Endothelial cell (in vitro differentiated cells): ENCODE measurements around the gene HLA-DMB. TPM values are rescaled to one million over a fixed set of nuclear protein-coding genes. Genes with fewer than 3 reads are reported as not detected.

Experiments
- DNase-seq: peaks from one replicate; pipeline ENCODE4 v3.0.0; 2021; ENCODE audit warnings: low spot score
- H3K27ac Mint-ChIP-seq: one replicate; pipeline ENCODE4 v1.8.0; 2021; ENCODE audit warnings: mixed read lengths, inconsistent platforms; ENCODE audit not compliant: unreplicated experiment
- H3K27me3 Mint-ChIP-seq: one replicate; pipeline ENCODE4 v1.8.0; 2021; ENCODE audit warnings: mild to moderate bottlenecking, moderate library complexity, mixed read lengths, inconsistent platforms; ENCODE audit not compliant: unreplicated experiment
- H3K36me3 Mint-ChIP-seq: one replicate; pipeline ENCODE4 v1.8.0; 2021; ENCODE audit warnings: mild to moderate bottlenecking, low read depth, mixed read lengths, inconsistent platforms; ENCODE audit not compliant: unreplicated experiment
- H3K4me1 Mint-ChIP-seq: one replicate; pipeline ENCODE4 v1.8.0; 2021; ENCODE audit warnings: mild to moderate bottlenecking, mixed read lengths, inconsistent platforms; ENCODE audit not compliant: unreplicated experiment
- H3K4me3 Mint-ChIP-seq: one replicate; pipeline ENCODE4 v1.8.0; 2021; ENCODE audit warnings: mild to moderate bottlenecking, mixed read lengths, inconsistent platforms; ENCODE audit not compliant: unreplicated experiment
- H3K9me3 Mint-ChIP-seq: one replicate; pipeline ENCODE4 v1.8.0; 2021; ENCODE audit warnings: mixed read lengths, inconsistent platforms; ENCODE audit not compliant: unreplicated experiment
- total RNA-seq: library from RNA; stranded (reverse); fragmentation: NEBNext Ultra II Directional; extraction: Animal tissue kit (Norgen Biotek cat#: 25700); gene quantifications from one replicate; pipeline ENCODE4 v1.2.1, GENCODE V29; 2021; ENCODE audit not compliant: unreplicated experiment
- TF ChIP-seq, protein P1 (sequence below): fragments of 200-600 bp; sonication (generic); IDR thresholded peaks from one replicate; pipeline ENCODE4 v1.5.0; 2021; ENCODE audit warnings: antibody characterized with exemption; ENCODE audit not compliant: unreplicated experiment

The HLA-DMB gene
- total RNA-seq, 1 donor from 2014 or later, result 1.3 TPM

DNA sequence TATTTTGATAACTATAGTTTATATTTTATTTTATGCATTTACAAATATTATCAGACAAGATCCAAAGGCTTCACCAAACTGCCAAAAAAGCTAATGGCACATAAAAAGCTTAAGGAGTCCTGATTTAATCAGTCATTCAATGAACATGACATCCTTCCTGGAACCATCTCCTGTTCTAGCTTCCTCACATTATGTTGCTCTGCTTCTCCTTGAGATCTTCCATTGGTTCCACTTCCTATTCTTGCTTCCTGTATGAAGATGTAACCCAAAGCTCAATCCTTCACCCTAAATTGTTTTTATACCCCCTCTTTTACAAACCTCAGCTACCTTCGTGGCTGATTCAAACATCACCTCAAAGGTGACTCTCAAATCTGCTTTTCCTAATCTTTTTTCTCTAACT, 23.0 kb upstream of the HLA-DMB start:
- DNase-seq, result no peak
- Mint-ChIP-seq H3K27ac (peak overlapping the region; percentile 78), H3K9me3 (no peaks in the 10 kb centered on the region), H3K4me3 (peak overlapping the region; percentile 52), H3K4me1 (peaks cover 55% of the 10 kb centered on the region), H3K36me3 (peaks cover 5% of the 10 kb centered on the region), H3K27me3 (peaks cover 5% of the 10 kb centered on the region)
- TF ChIP-seq, protein P1, sequence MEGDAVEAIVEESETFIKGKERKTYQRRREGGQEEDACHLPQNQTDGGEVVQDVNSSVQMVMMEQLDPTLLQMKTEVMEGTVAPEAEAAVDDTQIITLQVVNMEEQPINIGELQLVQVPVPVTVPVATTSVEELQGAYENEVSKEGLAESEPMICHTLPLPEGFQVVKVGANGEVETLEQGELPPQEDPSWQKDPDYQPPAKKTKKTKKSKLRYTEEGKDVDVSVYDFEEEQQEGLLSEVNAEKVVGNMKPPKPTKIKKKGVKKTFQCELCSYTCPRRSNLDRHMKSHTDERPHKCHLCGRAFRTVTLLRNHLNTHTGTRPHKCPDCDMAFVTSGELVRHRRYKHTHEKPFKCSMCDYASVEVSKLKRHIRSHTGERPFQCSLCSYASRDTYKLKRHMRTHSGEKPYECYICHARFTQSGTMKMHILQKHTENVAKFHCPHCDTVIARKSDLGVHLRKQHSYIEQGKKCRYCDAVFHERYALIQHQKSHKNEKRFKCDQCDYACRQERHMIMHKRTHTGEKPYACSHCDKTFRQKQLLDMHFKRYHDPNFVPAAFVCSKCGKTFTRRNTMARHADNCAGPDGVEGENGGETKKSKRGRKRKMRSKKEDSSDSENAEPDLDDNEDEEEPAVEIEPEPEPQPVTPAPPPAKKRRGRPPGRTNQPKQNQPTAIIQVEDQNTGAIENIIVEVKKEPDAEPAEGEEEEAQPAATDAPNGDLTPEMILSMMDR, result no peak

DNA sequence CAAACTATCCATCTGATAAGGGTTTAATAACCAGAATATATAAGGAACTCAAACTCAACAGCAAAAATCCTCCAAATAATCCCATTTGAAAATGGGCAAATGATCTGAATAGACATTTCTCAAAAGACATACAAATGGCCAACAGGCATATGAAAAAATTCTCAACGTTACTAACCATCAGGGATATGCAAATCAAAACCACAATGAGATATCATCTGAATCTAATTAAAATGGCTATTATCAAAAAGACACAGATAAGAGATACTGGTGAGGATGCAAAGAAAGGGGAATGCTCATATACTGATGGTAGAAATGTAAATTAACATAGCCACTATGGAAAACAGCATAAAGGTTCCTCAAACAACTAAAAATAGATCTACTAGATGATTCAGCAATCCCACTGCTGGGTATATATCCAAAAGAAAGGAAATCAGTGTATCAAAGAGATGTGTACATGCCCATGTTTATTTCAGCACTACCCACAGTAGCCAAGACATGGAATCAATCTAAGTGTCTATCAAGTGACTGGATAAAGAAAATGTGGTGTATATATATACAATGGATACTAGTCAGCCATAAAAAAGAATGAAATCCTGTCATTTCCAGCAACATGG, 21.5 kb upstream of the HLA-DMB start:
- Mint-ChIP-seq H3K4me1 (peaks cover 49% of the 10 kb centered on the region), H3K36me3 (no peaks in the 10 kb centered on the region), H3K27ac (no peak overlapping the region), H3K4me3 (peak overlapping the region; percentile 11), H3K27me3 (peaks cover 5% of the 10 kb centered on the region), H3K9me3 (no peaks in the 10 kb centered on the region)
- TF ChIP-seq, protein P1, result no peak
- DNase-seq, result no peak

DNA sequence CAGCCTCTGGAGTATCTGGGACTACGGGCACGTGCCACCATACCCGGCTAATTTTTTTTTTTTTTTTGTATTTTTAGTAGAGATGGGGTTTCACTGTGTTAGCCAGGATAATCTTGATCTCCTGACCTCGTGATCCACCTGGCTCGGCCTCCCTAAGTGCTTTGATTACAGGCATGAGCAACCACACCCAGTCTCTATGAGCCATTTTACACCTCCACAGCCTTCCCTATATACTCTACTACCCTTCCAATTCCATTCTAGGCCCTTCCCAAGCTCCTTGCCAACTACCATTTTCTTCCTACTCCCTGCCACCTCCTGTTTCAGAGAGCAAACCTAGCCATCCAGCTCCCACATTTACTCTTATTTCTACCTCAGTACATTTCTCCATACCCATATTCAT, 19.7 kb upstream of the HLA-DMB start:
- peaks cover 34% of the 10 kb centered on the region for H3K4me1 Mint-ChIP-seq
- no peak overlapping the region for H3K4me3 Mint-ChIP-seq
- TF ChIP-seq, protein P1, result no peak
- H3K27me3 Mint-ChIP-seq, result peaks cover 3% of the 10 kb centered on the region
- H3K9me3 Mint-ChIP-seq, result no peaks in the 10 kb centered on the region
- no peaks in the 10 kb centered on the region for H3K36me3 Mint-ChIP-seq
- no peak overlapping the region for H3K27ac Mint-ChIP-seq
- DNase-seq, result no peak

DNA sequence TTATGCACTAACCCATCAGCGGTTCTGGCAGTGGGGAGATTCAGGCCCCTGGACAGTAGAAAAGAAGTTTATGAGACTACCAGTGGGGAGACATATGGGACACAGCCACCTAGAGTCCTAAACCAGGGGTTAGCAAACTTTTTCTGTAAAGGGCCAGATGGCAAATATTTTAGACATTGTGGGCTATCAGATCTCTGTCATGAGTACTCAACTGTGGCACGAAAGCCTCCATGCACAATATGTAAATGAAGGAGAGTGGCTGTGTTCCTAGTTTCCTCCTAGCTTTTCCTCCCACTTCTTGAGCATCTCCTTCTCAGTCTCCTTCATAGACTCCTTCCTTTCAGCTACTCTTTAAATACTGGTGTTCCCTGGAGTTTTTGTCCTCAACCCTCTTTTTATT, 15.3 kb upstream of the HLA-DMB start:
- DNase-seq, result no peak
- Mint-ChIP-seq H3K9me3 (no peaks in the 10 kb centered on the region), H3K27me3 (peaks cover 3% of the 10 kb centered on the region), H3K27ac (no peak overlapping the region), H3K4me3 (no peak overlapping the region), H3K4me1 (peaks cover 13% of the 10 kb centered on the region), H3K36me3 (no peaks in the 10 kb centered on the region)
- TF ChIP-seq, protein P1, result no peak

DNA sequence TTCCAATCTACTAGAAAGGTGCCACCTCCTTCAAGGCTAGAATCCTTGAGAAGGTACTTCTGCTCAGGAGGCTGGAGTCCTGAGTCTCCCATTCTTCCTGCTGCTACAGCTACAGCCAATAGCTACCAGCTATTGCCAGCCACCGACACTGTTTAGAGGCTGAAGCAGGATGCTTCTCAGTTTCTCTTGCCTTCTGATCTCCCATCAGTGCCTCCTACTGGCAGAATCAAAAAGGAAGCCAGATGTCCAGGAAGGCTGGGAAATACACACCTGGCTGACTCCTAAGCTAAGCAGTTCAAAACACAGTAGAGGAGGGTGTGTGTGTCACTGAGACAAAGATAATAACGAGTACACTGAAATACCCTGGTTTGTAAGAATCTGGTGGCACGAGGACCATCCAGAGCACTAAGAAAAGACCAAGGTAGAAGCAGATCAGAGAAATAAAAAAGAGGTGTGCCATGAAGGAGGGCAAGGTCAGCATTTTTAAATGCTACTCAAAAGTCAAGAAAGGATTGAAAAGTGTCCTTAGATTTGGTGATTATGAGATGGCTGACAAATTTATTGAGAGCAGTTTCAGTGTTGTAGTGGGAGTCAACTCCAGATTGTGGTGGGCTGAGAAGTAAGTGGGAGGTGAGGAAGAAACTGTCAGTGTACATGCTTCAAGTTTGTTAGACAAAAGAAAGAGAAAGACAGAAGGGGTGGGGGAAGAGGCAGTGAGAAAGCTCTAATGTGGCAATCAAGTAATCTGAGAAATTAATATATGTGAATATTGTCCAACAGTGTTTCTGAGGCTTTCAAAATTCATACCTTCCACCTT, 14.4 kb upstream of the HLA-DMB start:
- peak; percentile 30 for DNase-seq
- Mint-ChIP-seq H3K9me3 (no peaks in the 10 kb centered on the region), H3K27me3 (no peaks in the 10 kb centered on the region), H3K36me3 (no peaks in the 10 kb centered on the region), H3K4me1 (peaks cover 15% of the 10 kb centered on the region), H3K4me3 (no peak overlapping the region), H3K27ac (no peak overlapping the region)
- TF ChIP-seq, protein P1, result peak; percentile 59
